Kidney epithelial cell (primary cell): ENCODE results near the gene SERPINB1. TPM values are rescaled to one million over a fixed set of nuclear protein-coding genes. Genes with fewer than 3 reads are reported as not detected.

ENCODE experiments used
- DNase-seq: peaks from one replicate; pipeline ENCODE4 v3.0.0-alpha.2; 2010; ENCODE audit warnings: low read depth
- H3K27me3 ChIP-seq: 2 replicates; pipeline ENCODE4 v1.6.0; 2011; ENCODE audit warnings: low read length; ENCODE audit not compliant: control insufficient read depth, insufficient read depth
- H3K36me3 ChIP-seq: 2 replicates; pipeline ENCODE4 v1.5.1; 2011; ENCODE audit warnings: low read length; ENCODE audit not compliant: control insufficient read depth, insufficient read depth
- H3K4me3 ChIP-seq: 2 replicates; pipeline ENCODE4 v1.5.1; 2011; ENCODE audit warnings: low read depth, mild to moderate bottlenecking, control low read depth, low read length
- CTCF ChIP-seq: IDR thresholded peaks from 2 replicates; pipeline ENCODE4 v1.5.1; 2011; ENCODE audit warnings: mild to moderate bottlenecking, moderate library complexity, low read length, control low read depth, inconsistent platforms; ENCODE audit not compliant: insufficient read depth, poor library complexity, severe bottlenecking
- total RNA-seq: library from RNA; depleted of rRNA; stranded (reverse); fragments of >200 nt; gene quantifications from 2 replicates; pipeline ENCODE4 v1.2.3, GENCODE V29; 2015

SERPINB1 gene
- total RNA-seq, 1 donor from 2014 or later, result 43.2 TPM

GRCh38 chr6:2821554-2821953, 20.1 kb downstream of the SERPINB1 start:
- DNase-seq, result no peak
- TF ChIP-seq CTCF, result no peak
- Histone ChIP-seq H3K4me3 (no peak overlapping the region), H3K36me3 (no peaks in the 10 kb centered on the region), H3K27me3 (no peaks in the 10 kb centered on the region)

GRCh38 chr6:2820415-2820814, 21.2 kb downstream of the SERPINB1 start:
- no peaks in the 10 kb centered on the region for H3K36me3 ChIP-seq
- H3K4me3 ChIP-seq, result no peak overlapping the region
- DNase-seq, result no peak
- no peaks in the 10 kb centered on the region for H3K27me3 ChIP-seq
- TF ChIP-seq CTCF, result no peak

GRCh38 chr6:2819978-2820377, 21.7 kb downstream of the SERPINB1 start:
- TF ChIP-seq CTCF, result no peak
- Histone ChIP-seq H3K36me3 (no peaks in the 10 kb centered on the region), H3K4me3 (no peak overlapping the region), H3K27me3 (no peaks in the 10 kb centered on the region)
- no peak for DNase-seq

- H3K36me3 ChIP-seq, result no peaks in the 10 kb centered on the region
- no peak overlapping the region for H3K4me3 ChIP-seq
- H3K27me3 ChIP-seq, result no peaks in the 10 kb centered on the region
- no peak for DNase-seq
- TF ChIP-seq CTCF, result no peak
Observed at GRCh38 chr6:2819115-2819514, 22.5 kb downstream of the SERPINB1 start.

GRCh38 chr6:2818593-2818992, 23.1 kb downstream of the SERPINB1 start:
- Histone ChIP-seq H3K4me3 (no peak overlapping the region), H3K27me3 (no peaks in the 10 kb centered on the region), H3K36me3 (no peaks in the 10 kb centered on the region)
- no peak for TF ChIP-seq CTCF
- no peak for DNase-seq

- no peak overlapping the region for H3K4me3 ChIP-seq
- DNase-seq, result no peak
- TF ChIP-seq CTCF, result no peak
- no peaks in the 10 kb centered on the region for H3K27me3 ChIP-seq
- no peaks in the 10 kb centered on the region for H3K36me3 ChIP-seq
Observed at GRCh38 chr6:2817903-2818443, 23.7 kb downstream of the SERPINB1 start.
